ENCODE results near the gene WBP1L. TPM values are rescaled to one million over a fixed set of nuclear protein-coding genes. Genes with fewer than 3 reads are reported as not detected.
A peak's percentile ranks its signal among the peaks of the same experiment; 100 is the strongest.

WBP1L gene
- polyA plus RNA-seq, 3 donors = 24.8 to 43.0 (median 38.3) TPM

DNA sequence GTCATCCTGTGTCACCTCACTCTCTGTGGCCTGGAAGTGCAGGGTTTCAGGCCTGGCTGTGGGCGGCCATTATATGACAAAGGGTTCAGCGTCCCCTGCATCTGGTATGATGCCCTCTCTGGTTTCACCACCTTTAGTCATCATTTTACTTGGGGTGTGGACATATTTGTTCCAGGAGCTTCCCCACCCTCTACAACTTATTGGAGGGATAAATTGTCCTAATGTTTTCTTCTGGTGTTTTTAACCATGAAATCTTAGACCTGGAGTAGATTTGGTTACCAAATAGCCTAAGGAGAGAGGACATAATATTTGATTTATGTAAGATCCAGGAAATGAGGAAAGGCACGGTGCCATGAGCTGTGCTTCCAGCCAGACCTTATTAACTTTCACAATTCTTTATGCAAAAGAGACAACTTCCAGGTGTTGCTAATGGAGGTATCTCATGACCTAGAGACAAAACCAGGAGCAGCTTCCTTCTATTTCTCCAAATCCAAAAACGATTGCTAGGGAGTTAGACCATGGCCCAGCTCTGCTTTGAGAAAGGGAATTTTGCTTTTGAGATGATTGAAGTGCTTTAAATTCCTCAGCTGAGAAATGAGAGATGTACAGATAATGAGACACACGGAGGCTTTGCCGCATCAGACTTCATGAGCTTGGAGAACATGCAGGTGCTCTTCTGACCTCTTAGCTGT lies 20.9 kb downstream of the WBP1L start:
- Mint-ChIP-seq H3K27ac (peak overlapping the region in 3 of 7 donors; percentile 21 to 62 (median 35)), H3K36me3 (peaks cover 44 to 60% of the 10 kb centered on the region in 2 donors), H3K4me1 (peaks cover 9% of the 10 kb centered on the region), H3K4me3 (no peak overlapping the region), H3K9me3 (peaks cover 0 to under 1% (median 0%) of the 10 kb centered on the region in 7 donors), H3K27me3 (ENCODE audit: low read depth in 3 of 3) (peaks cover 0 to 2% (median 0%) of the 10 kb centered on the region in 3 donors)
- DNase-seq = no peak
- H3K79me2 ChIP-seq (ENCODE audit: insufficient read depth, low read length) = peaks cover 61% of the 10 kb centered on the region
- intact Hi-C loops (cut with micrococcal nuclease) = no loop called here
- H3K9me3 ChIP-seq (replicated peaks in 1 of 2; ENCODE audit: control insufficient read depth in 1 of 2, insufficient read depth in 1 of 2, low read length in 2 of 2) = no peaks in the 10 kb centered on the region
- no peak overlapping the region for H3K4me2 ChIP-seq (replicated peaks; ENCODE audit: extremely low read depth, low read length, poor library complexity, severe bottlenecking)
- H3K27ac ChIP-seq (ENCODE audit: low read depth in 1 of 2, low read length in 2 of 2) = peak overlapping the region in 1 of 2 donors; percentile 16
- no peak overlapping the region for H3K9ac ChIP-seq (ENCODE audit: insufficient read depth, low read length, poor library complexity, severe bottlenecking)
- WGBS (ENCODE audit: insufficient coverage) = 100% methylated on average over 2 of the region's 6 CpGs
- no peak overlapping the region for H3K4me3 ChIP-seq (replicated peaks in 1 of 3; ENCODE audit: low read depth in 2 of 3, low read length in 3 of 3)
- H3K27me3 ChIP-seq (ENCODE audit: control insufficient read depth in 2 of 2, insufficient read depth in 2 of 2, low read length in 2 of 2) = no peaks in the 10 kb centered on the region
- no peak overlapping the region for H2AFZ ChIP-seq (ENCODE audit: insufficient read depth, low read depth, low read length, poor library complexity, severe bottlenecking)
- TF ChIP-seq, protein P1, sequence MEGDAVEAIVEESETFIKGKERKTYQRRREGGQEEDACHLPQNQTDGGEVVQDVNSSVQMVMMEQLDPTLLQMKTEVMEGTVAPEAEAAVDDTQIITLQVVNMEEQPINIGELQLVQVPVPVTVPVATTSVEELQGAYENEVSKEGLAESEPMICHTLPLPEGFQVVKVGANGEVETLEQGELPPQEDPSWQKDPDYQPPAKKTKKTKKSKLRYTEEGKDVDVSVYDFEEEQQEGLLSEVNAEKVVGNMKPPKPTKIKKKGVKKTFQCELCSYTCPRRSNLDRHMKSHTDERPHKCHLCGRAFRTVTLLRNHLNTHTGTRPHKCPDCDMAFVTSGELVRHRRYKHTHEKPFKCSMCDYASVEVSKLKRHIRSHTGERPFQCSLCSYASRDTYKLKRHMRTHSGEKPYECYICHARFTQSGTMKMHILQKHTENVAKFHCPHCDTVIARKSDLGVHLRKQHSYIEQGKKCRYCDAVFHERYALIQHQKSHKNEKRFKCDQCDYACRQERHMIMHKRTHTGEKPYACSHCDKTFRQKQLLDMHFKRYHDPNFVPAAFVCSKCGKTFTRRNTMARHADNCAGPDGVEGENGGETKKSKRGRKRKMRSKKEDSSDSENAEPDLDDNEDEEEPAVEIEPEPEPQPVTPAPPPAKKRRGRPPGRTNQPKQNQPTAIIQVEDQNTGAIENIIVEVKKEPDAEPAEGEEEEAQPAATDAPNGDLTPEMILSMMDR (IDR thresholded peaks at IDR 0.05) = no peak
- H3K4me1 ChIP-seq (ENCODE audit: control insufficient read depth in 1 of 2, insufficient read depth in 2 of 2, low read length in 2 of 2) = no peaks in the 10 kb centered on the region
- H3K36me3 ChIP-seq (replicated peaks in 1 of 2; ENCODE audit: control insufficient read depth in 1 of 2, insufficient read depth in 2 of 2, low read length in 2 of 2) = peaks cover 23 to 44% of the 10 kb centered on the region in 2 donors
- H4K20me1 ChIP-seq (ENCODE audit: insufficient read depth, low read length) = peaks cover 78% of the 10 kb centered on the region

DNA sequence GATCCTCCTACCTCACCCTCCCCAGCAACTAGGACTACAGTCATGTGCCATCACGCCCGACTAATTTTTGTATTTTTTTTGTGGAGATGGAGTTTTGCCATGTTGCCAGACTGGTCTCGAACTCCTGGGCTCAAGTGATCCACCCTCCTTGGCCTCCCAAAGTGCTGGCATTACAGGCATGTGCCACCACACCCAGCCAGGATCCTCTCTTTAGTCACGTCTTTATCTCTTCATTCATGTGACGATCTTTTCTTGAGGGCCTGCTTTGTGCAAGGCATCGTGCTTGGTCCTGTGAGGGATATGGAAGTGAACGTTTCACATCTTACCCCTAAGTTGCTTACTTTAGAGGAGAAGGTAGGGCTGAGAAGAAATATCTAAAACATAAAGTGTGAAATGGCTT lies 21.6 kb downstream of the WBP1L start:
- Histone ChIP-seq H3K27ac (ENCODE audit: low read depth in 1 of 2, low read length in 2 of 2) (peak overlapping the region in 1 of 2 donors; percentile 16), H3K36me3 (replicated peaks in 1 of 2; ENCODE audit: control insufficient read depth in 1 of 2, insufficient read depth in 2 of 2, low read length in 2 of 2) (peaks cover 26 to 42% of the 10 kb centered on the region in 2 donors), H2AFZ (ENCODE audit: insufficient read depth, low read depth, low read length, poor library complexity, severe bottlenecking) (no peak overlapping the region), H3K4me3 (replicated peaks in 1 of 3; ENCODE audit: low read depth in 2 of 3, low read length in 3 of 3) (no peak overlapping the region), H3K9me3 (replicated peaks in 1 of 2; ENCODE audit: control insufficient read depth in 1 of 2, insufficient read depth in 1 of 2, low read length in 2 of 2) (no peaks in the 10 kb centered on the region), H3K27me3 (ENCODE audit: control insufficient read depth in 2 of 2, insufficient read depth in 2 of 2, low read length in 2 of 2) (no peaks in the 10 kb centered on the region), H3K4me2 (replicated peaks; ENCODE audit: extremely low read depth, low read length, poor library complexity, severe bottlenecking) (no peak overlapping the region), H4K20me1 (ENCODE audit: insufficient read depth, low read length) (peaks cover 72% of the 10 kb centered on the region), H3K4me1 (ENCODE audit: control insufficient read depth in 1 of 2, insufficient read depth in 2 of 2, low read length in 2 of 2) (no peaks in the 10 kb centered on the region), H3K79me2 (ENCODE audit: insufficient read depth, low read length) (peaks cover 61% of the 10 kb centered on the region), H3K9ac (ENCODE audit: insufficient read depth, low read length, poor library complexity, severe bottlenecking) (no peak overlapping the region)
- TF ChIP-seq, protein P1 (IDR thresholded peaks at IDR 0.05) = no peak
- Mint-ChIP-seq H3K27me3 (ENCODE audit: low read depth in 3 of 3) (peaks cover 0 to 2% (median 0%) of the 10 kb centered on the region in 3 donors), H3K36me3 (peaks cover 44 to 54% of the 10 kb centered on the region in 2 donors), H3K4me1 (peaks cover 9% of the 10 kb centered on the region), H3K9me3 (no peaks in the 10 kb centered on the region), H3K4me3 (no peak overlapping the region), H3K27ac (peak overlapping the region in 5 of 7 donors; percentile 0 to 83 (median 50))
- no CpG with 5 or more reads among the region's 7 CpGs for WGBS (ENCODE audit: insufficient coverage)
- DNase-seq = no peak
- intact Hi-C loops (cut with micrococcal nuclease) = no loop called here

All from CD14-positive monocyte (primary cell).